Measurements from ENCODE around the gene STRAP. TPM values are rescaled to one million over a fixed set of nuclear protein-coding genes. Genes with fewer than 3 reads are reported as not detected.

The STRAP gene
- total and polyA plus RNA-seq, 2 of the 4 experiments (the other 2 are of a cell fraction), result 82.1 to 98.1 TPM

DNA sequence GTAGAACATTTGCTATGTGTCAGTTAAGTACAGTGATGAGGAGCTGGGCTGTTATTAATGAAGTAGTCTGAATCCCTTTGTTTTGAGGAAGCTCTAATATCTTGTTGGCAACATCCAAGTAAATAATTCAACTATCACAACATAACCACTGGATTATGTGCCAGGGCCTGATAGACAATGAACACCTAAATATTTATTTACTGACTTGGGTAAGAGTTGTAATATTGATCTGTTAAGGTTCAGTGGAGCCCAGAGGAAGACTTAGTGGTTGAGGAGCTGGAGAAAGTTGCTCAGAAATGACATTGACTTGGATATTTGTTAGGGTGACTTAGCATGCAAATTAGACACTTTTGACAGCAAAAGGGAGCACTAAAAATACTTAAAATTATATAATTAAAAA lies 55.7 kb downstream of the STRAP start:
- no peaks in the 10 kb centered on the region for H3K27me3 ChIP-seq (ENCODE audit: control insufficient read depth, insufficient read depth, low read length)
- H3K79me1 ChIP-seq (ENCODE audit: low read depth in 1 of 2, low read length in 2 of 2), result peaks cover 30 to 44% of the 10 kb centered on the region in 2 experiments
- in situ Hi-C loops (cut with MboI; ENCODE audit: low sequenced_read_pairs), result loop anchor here (5.0 kb wide), 1 partner anchor 34 kb away; no protein-coding TSS in a partner anchor
- no peak overlapping the region for H3K4me2 ChIP-seq (ENCODE audit: low read depth, low read length)
- no peak overlapping the region for H3K4ac ChIP-seq (ENCODE audit: low read depth, low read length)
- H3K9me3 ChIP-seq (ENCODE audit: control insufficient read depth, insufficient read depth, low read length), result peaks cover 4% of the 10 kb centered on the region
- DNase-seq (no peak), ATAC-seq (ENCODE audit: low read depth) (no peak)
- no peak overlapping the region for H4K5ac ChIP-seq (ENCODE audit: low read depth, low read length)
- H3K36me3 ChIP-seq (ENCODE audit: control insufficient read depth, insufficient read depth, low read length), result 0 out of 2 replicates have a peak, but pooled peaks cover 2% of the 10 kb centered on the region
- no peak overlapping the region for H3K23ac ChIP-seq (ENCODE audit: low read depth, low read length)
- no peak overlapping the region for H2BK120ac ChIP-seq (ENCODE audit: low read depth, low read length)
- ChIA-PET CTCF (interaction anchor here (1.1 kb wide), 1 partner anchor 9 kb away, joined by 3 read pairs; no protein-coding TSS in a partner anchor), POLR2A (ENCODE audit: unreplicated experiment) (interaction anchor here (0.6 kb wide), 1 partner anchor 49 kb away, joined by 12 read pairs; no protein-coding TSS in a partner anchor)
- H2AFZ ChIP-seq (replicated peaks; ENCODE audit: low read length, poor library complexity), result no peak overlapping the region
- H3K4me1 ChIP-seq (ENCODE audit: control insufficient read depth, insufficient read depth, low read length), result no peaks in the 10 kb centered on the region
- no peak overlapping the region for H2BK15ac ChIP-seq (ENCODE audit: low read depth, low read length)
- H4K8ac ChIP-seq (ENCODE audit: low read depth in 2 of 2, low read length in 2 of 2), result no peak overlapping the region
- no peaks in the 10 kb centered on the region for H4K20me1 ChIP-seq (ENCODE audit: insufficient read depth, low read length)
- no peak overlapping the region for H4K91ac ChIP-seq (ENCODE audit: insufficient read depth, low read depth, low read length)
- no peak overlapping the region for H3K4me3 ChIP-seq (ENCODE audit: insufficient read depth, low read depth, low read length)
- no peak overlapping the region for H3K18ac ChIP-seq (ENCODE audit: low read depth, low read length)
- H3K9me1 ChIP-seq (ENCODE audit: insufficient read depth, low read length), result no peaks in the 10 kb centered on the region
- TF ChIP-seq MAZ (IDR thresholded peaks at IDR 0.05; ENCODE audit: borderline replicate concordance, low read depth, low read length) (no peak), CEBPB (IDR thresholded peaks at IDR 0.05; ENCODE audit: low read depth, low read length) (no peak), SMC3 (IDR thresholded peaks at IDR 0.05; ENCODE audit: low read depth, low read length) (no peak), RCOR1 (IDR thresholded peaks at IDR 0.05; ENCODE audit: insufficient replicate concordance, low read length) (no peak)
- no TSS peak for BruUV-seq (replicated peaks)
- H2AK5ac ChIP-seq (ENCODE audit: low read depth, low read length), result no peak overlapping the region
- dilution Hi-C loops (cut with HindIII; ENCODE audit: low sequenced_read_pairs, unreplicated experiment), result no loop called here
- no peak overlapping the region for H2BK20ac ChIP-seq (ENCODE audit: low read depth, low read length)
- no peak overlapping the region for H2BK5ac ChIP-seq (ENCODE audit: low read depth, low read length, poor library complexity, severe bottlenecking)
- no peak overlapping the region for H3K14ac ChIP-seq (replicated peaks; ENCODE audit: low read depth, low read length)
- H3K27ac ChIP-seq (ENCODE audit: insufficient read depth, low read length), result no peak overlapping the region
- intact Hi-C loops (cut with micrococcal nuclease), result no loop called here
- H3K9ac ChIP-seq (ENCODE audit: low read depth, low read length), result no peak overlapping the region
- H3K56ac ChIP-seq (ENCODE audit: extremely low read depth, insufficient read depth, low read length), result no peak overlapping the region
- no peak overlapping the region for H2AK9ac ChIP-seq (replicated peaks; ENCODE audit: low read depth, low read length, poor library complexity)

Data from IMR-90 (cell line).